AG04450 (cell line): ENCODE results near the gene DUSP16. TPM values are rescaled to one million over a fixed set of nuclear protein-coding genes. Genes with fewer than 3 reads are reported as not detected.

Experiments
- CTCF ChIA-PET: fragments of 300-600, 350-600 bp; formaldehyde crosslinking; extraction: SDS; loops from one replicate; lab custom pipeline; 2022; ENCODE audit warnings: antibody characterized with exemption, inconsistent platforms; lab: Charles Lee
- POLR2A ChIA-PET: fragments of 350-600 bp; formaldehyde crosslinking; extraction: SDS; loops from one replicate; lab custom pipeline; 2021; ENCODE audit warnings: antibody characterized with exemption, inconsistent platforms; lab: Yijun Ruan, JAX
- DNase-seq: peaks from one replicate; pipeline ENCODE4 v3.0.0-alpha.2; 2011; ENCODE audit warnings: low read depth, low spot score
- H3K27ac ChIP-seq: one replicate; pipeline ENCODE4 v1.5.1; 2012; ENCODE audit warnings: low read depth, low read length, control low read depth
- H3K27me3 ChIP-seq: one replicate; pipeline ENCODE4 v1.6.0; 2012; ENCODE audit warnings: low read length; ENCODE audit not compliant: control insufficient read depth, insufficient read depth
- H3K4me3 ChIP-seq: 2 replicates; pipeline ENCODE4 v1.5.1; 2011; ENCODE audit warnings: mild to moderate bottlenecking, low read depth, low read length, control low read depth
- H3K9me3 ChIP-seq: 2 replicates; pipeline ENCODE4 v1.5.1; 2012; ENCODE audit warnings: low read length; ENCODE audit not compliant: control insufficient read depth, insufficient read depth
- CTCF ChIP-seq: IDR thresholded peaks from 2 replicates; pipeline ENCODE4 v1.5.1; 2011; ENCODE audit warnings: low read depth, low read length, control low read depth, inconsistent platforms
- polyA plus RNA-seq: library from polyadenylated mRNA; depleted of rRNA; stranded (reverse); fragments of >200 nt; gene quantifications from 2 replicates; pipeline ENCODE4 v1.2.3, GENCODE V29; 2011

Gene DUSP16
- polyA plus RNA-seq, 1 experiment = 12.8 TPM

GRCh38 chr12:12518464-12518845 is 44.2 kb downstream of the DUSP16 start:
- TF ChIP-seq CTCF = no peak
- no peak overlapping the region for H3K4me3 ChIP-seq
- H3K27ac ChIP-seq = no peak overlapping the region
- ChIA-PET POLR2A (interaction anchor here (0.7 kb wide), 1 partner anchor 120 kb away, joined by 4 read pairs; no protein-coding TSS in a partner anchor), CTCF (interaction anchor here (1.7 kb wide), 1 partner anchor 137 kb away, joined by 6 read pairs; no protein-coding TSS in a partner anchor)
- no peak for DNase-seq
- H3K27me3 ChIP-seq = no peaks in the 10 kb centered on the region
- H3K9me3 ChIP-seq = no peaks in the 10 kb centered on the region

- ChIA-PET CTCF (interaction anchor here (1.1 kb wide), 1 partner anchor 51 kb away, joined by 3 read pairs; no protein-coding TSS in a partner anchor), POLR2A (no interaction called here)
- DNase-seq = no peak
- H3K4me3 ChIP-seq = no peak overlapping the region
- no peaks in the 10 kb centered on the region for H3K27me3 ChIP-seq
- TF ChIP-seq CTCF = no peak
- no peaks in the 10 kb centered on the region for H3K9me3 ChIP-seq
- no peak overlapping the region for H3K27ac ChIP-seq
Measured at GRCh38 chr12:12513416-12514006, 49.2 kb downstream of the DUSP16 start.

- Histone ChIP-seq H3K27me3 (no peaks in the 10 kb centered on the region), H3K4me3 (no peak overlapping the region), H3K27ac (no peak overlapping the region), H3K9me3 (no peaks in the 10 kb centered on the region)
- no peak for DNase-seq
- ChIA-PET POLR2A (no interaction called here), CTCF (no interaction called here)
- no peak for TF ChIP-seq CTCF
Measured at GRCh38 chr12:12511895-12512711, 50.6 kb downstream of the DUSP16 start.

GRCh38 chr12:12511021-12511783 is 51.5 kb downstream of the DUSP16 start:
- no peaks in the 10 kb centered on the region for H3K27me3 ChIP-seq
- H3K27ac ChIP-seq = no peak overlapping the region
- DNase-seq = no peak
- ChIA-PET POLR2A (no interaction called here), CTCF (interaction anchor here (0.6 kb wide), 1 partner anchor 120 kb away, joined by 4 read pairs; no protein-coding TSS in a partner anchor)
- H3K4me3 ChIP-seq = no peak overlapping the region
- no peaks in the 10 kb centered on the region for H3K9me3 ChIP-seq
- TF ChIP-seq CTCF = no peak
